Measurements from ENCODE around the gene AFAP1L1.

AFAP1L1 gene

GRCh38 chr5:149317281-149318048 lies 45.8 kb downstream of the AFAP1L1 start:
- DNase-seq = no peak

GRCh38 chr5:149319174-149319573 lies 47.5 kb downstream of the AFAP1L1 start:
- no peak for DNase-seq

- DNase-seq = no peak
Measured at GRCh38 chr5:149320791-149321330, 49.2 kb downstream of the AFAP1L1 start.

DNA sequence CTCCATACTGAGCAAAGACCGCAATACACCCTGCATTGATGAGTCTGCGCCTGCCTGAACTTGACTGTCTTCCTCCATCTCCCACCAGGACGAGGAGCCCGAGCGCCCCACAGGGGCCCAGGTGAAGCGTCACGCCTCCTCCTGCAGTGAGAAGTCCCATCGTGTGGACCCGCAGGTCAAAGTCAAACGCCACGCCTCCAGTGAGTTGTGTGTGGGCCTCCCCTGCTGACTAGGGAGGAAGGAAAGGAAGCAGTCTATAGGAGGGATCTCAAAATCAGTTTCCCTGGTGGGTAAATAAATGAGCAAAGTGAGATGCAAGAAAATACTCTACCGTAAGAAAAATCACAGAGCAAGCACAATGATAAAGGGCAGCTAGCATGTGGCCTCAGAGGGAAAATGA lies 50.9 kb downstream of the AFAP1L1 start:
- no peak for DNase-seq

DNA sequence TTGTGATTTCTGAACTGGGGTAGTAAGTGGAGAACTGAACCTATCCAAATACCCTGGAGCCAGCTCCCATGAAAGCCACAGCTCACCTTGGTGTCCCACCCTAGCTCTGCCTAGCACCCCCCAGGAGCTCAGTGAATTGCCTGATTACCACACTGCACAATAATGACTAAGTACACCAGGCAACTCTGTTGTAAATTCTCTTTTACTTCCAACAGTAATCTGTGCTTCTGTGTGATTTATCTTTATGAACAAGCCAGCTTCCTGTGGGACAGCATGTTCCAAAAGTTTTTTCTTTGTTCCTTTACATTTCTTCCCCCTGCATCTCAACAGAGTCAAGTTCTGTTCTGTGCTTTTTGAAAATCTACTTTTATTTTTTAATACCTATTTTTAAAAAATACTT lies 51.6 kb downstream of the AFAP1L1 start:
- DNase-seq = no peak

DNA sequence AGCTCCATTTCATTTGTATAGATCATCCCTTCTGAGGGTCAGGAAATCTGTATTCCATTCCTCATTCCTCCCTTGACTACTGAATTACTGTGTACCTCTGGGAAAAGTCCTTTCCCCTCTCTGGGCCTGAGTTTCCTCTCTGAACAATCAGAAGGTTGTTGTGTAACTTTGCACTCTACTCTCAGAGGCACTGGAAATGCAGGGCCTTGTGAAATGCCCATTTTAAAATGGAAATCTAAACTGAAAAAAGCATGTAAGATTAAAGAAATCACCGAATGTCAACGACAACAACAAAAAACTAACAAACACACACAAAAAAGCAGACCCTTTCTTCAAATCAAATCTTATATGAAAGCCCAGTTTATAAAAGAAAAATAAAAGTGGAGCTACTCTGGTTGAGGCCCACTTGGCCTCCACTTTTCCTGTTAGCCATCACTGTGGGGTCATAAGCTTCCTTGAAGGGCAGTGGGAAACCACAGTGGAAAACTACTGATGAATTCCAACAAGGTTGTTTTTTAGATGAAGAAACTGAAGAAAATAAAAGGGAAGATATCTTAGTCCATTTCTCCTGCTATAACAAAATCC lies 52.1 kb downstream of the AFAP1L1 start:
- DNase-seq = no peak

DNA sequence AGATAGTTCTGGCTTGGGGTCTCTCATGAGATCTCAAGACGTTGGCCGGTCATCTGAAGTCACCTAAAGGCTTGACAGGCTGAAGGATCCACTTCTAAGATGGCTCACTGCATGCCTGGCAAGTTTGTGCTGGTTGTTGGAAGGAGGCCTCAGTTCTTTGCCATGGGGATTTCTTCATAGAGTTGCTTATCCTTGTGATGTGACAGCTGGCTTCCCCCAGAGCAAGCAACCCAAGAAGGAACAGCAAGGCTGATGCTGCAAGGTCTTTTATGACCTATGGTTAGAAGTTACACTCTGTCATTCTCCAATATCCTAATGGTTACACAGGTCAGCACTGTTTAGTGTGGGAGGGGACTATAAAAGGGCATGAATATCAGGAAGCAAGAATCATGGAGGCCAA lies 53.0 kb downstream of the AFAP1L1 start:
- DNase-seq = no peak

GRCh38 chr5:149325166-149325735 lies 53.6 kb downstream of the AFAP1L1 start:
- DNase-seq = no peak

DNA sequence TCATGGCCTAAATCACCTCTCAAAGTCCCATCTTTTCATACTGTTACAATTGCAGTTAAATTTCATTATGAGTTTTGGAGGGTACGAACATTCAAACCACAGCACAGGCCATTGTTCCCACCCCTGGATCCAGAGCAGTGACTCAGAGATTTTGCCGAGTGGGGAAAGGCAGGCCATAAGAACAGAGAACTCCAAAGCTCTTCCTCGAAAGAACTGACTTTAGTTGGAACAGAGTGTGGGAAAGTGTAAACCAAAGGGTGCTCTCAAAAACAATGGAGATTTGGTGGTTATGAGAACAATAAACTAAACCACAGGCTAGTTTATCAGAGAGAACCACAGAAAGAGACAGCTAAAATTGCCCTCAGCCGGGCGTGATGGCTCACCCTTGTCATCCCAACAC lies 54.2 kb downstream of the AFAP1L1 start:
- DNase-seq = no peak

DNA sequence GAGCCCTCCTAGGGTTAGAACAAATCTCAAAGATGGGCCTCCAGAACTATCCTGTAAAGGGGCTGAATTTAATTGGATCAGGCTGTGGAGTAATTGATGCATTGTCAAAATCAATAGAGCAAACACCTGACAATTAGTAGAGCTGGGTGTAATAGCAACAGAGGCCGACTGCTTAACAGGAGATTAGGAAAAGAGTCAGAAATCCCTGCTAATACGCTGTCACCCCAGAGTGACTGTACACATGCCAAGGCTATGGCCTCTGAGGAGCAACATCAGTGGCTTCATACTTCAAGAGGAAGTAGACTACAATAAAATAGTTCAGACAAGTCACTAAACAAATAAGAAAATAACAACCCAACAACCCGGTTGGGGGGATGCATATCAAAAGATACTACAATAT lies 55.0 kb downstream of the AFAP1L1 start:
- no peak for DNase-seq

GRCh38 chr5:149328177-149328576 lies 56.5 kb downstream of the AFAP1L1 start:
- DNase-seq = no peak

GRCh38 chr5:149333711-149334443 lies 62.2 kb downstream of the AFAP1L1 start:
- DNase-seq = no peak

DNA sequence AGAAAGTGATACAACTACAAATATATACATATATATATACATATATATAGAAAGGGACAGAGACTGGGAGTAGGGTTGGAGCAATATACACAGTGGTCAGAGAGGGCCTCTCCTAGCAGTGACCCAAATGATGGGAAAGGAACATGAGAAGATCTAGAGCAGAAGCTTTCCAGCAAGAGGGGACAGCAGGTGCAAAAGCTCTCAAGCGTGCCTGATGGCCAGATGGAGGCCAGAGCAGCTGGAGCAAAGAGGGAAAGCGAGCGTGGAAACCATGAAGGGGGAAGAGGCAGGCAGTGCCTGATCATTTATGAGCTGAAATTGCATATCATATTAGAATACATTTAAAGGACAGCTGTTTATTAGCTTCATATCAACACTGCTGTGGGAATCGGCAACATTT lies 66.1 kb downstream of the AFAP1L1 start:
- DNase-seq = no peak

- DNase-seq = no peak
Measured at GRCh38 chr5:149338364-149338763, 66.7 kb downstream of the AFAP1L1 start.

DNA sequence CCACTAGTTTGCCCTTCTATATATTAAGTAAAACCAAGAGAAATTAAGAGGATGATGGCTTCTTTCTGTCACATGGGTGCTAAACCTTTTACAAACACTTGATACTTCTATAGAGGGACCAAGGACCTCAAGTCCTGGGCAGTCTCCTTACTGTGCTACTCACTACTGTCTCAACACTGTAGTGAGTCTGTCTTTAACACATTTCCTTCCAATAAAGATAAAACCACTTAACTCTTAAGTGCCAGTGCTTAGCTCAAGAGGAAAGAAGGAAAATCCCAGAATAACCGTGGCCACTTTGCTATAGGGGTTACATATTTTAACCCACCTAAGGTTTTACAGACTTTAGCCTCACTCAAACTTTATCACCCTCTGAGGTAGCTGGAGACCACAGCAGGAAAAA lies 69.3 kb downstream of the AFAP1L1 start:
- no peak for DNase-seq

GRCh38 chr5:149341876-149342275 lies 70.2 kb downstream of the AFAP1L1 start:
- no peak for DNase-seq

DNA sequence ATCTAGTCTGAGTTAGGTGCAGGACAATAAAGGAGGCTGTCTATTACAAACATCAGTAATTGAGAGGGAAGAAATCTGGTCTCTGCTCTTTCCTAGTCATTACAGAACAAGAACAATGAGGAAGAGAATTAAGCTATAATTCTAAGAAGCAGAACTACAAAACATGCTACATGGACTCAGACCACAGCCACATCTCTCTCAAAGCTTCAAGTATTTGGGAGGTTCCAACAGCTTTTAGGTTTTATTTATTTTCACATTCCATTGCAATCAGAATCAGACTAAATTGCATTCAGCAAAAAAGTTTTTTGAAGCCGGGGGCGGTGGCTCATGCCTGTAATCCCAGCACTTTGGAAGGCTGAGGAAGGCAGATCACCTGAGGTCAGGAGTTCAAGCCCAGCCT lies 72.5 kb downstream of the AFAP1L1 start:
- no peak for DNase-seq

GRCh38 chr5:149345147-149345891 lies 73.7 kb downstream of the AFAP1L1 start, which contains the start of gene GRPEL2:
Gene GRPEL2, plus strand, starts transcription at chr5:149345499. Its CDS starts 41 bp downstream, at chr5:149345540.
- DNase-seq = peak; percentile 94

DNA sequence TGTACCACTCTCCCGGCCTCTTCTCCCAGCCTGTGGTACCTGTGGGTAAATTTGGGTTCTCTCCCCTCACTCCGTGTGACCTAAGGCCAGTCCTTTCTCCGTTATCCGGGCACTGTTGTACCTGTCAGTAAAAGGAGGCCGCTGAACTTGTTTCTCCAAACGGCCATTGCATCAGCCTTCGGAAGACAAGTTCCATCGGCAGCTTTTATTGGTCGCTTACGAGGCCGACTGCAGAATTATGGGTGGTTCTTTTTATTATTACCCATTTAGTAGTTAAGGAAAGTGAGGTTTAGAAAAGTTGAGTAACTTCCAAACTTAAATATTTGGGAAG lies 74.2 kb downstream of the AFAP1L1 start:
- no peak for DNase-seq

GRCh38 chr5:149348518-149348917 lies 76.9 kb downstream of the AFAP1L1 start:
- DNase-seq = no peak

GRCh38 chr5:149349382-149349781 lies 77.7 kb downstream of the AFAP1L1 start:
- DNase-seq = no peak

DNA sequence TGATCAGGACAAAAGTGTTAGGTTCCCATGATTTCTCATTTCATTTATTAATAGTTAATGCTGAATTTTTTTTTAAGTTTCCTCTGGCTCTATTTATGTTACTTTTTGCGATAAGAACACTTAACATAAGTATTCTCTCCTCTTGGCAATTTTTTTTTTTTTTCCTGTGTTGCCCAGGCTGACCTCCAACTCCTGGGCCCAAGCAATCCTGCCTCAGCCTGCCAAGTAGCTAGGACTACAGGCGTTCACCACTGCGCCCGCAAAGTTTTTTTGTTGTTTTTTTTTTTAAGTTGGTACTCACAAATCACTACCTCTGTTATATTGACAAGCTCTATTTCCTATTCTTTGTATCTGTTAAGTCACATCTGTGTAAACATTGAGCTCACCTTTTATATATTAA lies 80.5 kb downstream of the AFAP1L1 start:
- DNase-seq = no peak

- DNase-seq = no peak
Measured at GRCh38 chr5:149353911-149354310, 82.3 kb downstream of the AFAP1L1 start.

Measured in stimulated activated CD8-positive, alpha-beta memory T cell treated with anti-CD3 and anti-CD28 coated beads, Interleukin-4, amount 100 ng/mL, for 48 hours (primary cell).